ENCODE results near the gene DDRGK1. TPM values are rescaled to one million over a fixed set of nuclear protein-coding genes. Genes with fewer than 3 reads are reported as not detected.

DDRGK1 gene
- polyA plus RNA-seq, 1 donor from 2014 or later = 67.6 TPM

GRCh38 chr20:3175270-3175669 is 29.2 kb downstream of the DDRGK1 start:
- H3K4me3 ChIP-seq (ENCODE audit: low read length) = peak overlapping the region; percentile 84
- H3K36me3 ChIP-seq (ENCODE audit: insufficient read depth, low read length) = no peaks in the 10 kb centered on the region
- no peaks in the 10 kb centered on the region for H3F3A ChIP-seq (ENCODE audit: insufficient read depth, low read length, poor library complexity, severe bottlenecking)
- no peak overlapping the region for H3K4me2 ChIP-seq (ENCODE audit: low read length)
- H3K9ac ChIP-seq (ENCODE audit: low read length) = no peak overlapping the region
- no peaks in the 10 kb centered on the region for H3K9me3 ChIP-seq (ENCODE audit: low read length)
- H3K9me2 ChIP-seq (ENCODE audit: insufficient read depth, low read length) = no peaks in the 10 kb centered on the region
- no peaks in the 10 kb centered on the region for H4K20me1 ChIP-seq (ENCODE audit: insufficient read depth)
- no peak overlapping the region for H3K27ac ChIP-seq (ENCODE audit: low read length)
- H2AFZ ChIP-seq (ENCODE audit: low read depth, low read length) = no peak overlapping the region
- TF ChIP-seq REST (IDR thresholded peaks at IDR 0.05; ENCODE audit: borderline replicate concordance) (no peak), RAD21 (conservative IDR thresholded peaks at IDR 0.05) (no peak), SMC3 (conservative IDR thresholded peaks at IDR 0.05; ENCODE audit: poor library complexity) (no peak), EZH2 (IDR thresholded peaks at IDR 0.05; ENCODE audit: borderline replicate concordance, insufficient read depth, low read length, poor library complexity, severe bottlenecking) (no peak), TAF1 (IDR thresholded peaks at IDR 0.05; ENCODE audit: low read depth) (no peak), EP300 (conservative IDR thresholded peaks at IDR 0.05; ENCODE audit: poor library complexity, severe bottlenecking) (no peak), POLR2AphosphoS5 (IDR thresholded peaks at IDR 0.05) (no peak), MXI1 (conservative IDR thresholded peaks at IDR 0.05; ENCODE audit: poor library complexity, severe bottlenecking) (no peak)
- TF ChIP-seq, protein P1, sequence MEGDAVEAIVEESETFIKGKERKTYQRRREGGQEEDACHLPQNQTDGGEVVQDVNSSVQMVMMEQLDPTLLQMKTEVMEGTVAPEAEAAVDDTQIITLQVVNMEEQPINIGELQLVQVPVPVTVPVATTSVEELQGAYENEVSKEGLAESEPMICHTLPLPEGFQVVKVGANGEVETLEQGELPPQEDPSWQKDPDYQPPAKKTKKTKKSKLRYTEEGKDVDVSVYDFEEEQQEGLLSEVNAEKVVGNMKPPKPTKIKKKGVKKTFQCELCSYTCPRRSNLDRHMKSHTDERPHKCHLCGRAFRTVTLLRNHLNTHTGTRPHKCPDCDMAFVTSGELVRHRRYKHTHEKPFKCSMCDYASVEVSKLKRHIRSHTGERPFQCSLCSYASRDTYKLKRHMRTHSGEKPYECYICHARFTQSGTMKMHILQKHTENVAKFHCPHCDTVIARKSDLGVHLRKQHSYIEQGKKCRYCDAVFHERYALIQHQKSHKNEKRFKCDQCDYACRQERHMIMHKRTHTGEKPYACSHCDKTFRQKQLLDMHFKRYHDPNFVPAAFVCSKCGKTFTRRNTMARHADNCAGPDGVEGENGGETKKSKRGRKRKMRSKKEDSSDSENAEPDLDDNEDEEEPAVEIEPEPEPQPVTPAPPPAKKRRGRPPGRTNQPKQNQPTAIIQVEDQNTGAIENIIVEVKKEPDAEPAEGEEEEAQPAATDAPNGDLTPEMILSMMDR (IDR thresholded peaks at IDR 0.05; ENCODE audit: poor library complexity, severe bottlenecking) = no peak
- peaks cover 5% of the 10 kb centered on the region for H3K79me2 ChIP-seq (replicated peaks; ENCODE audit: insufficient read depth, low read length)
- no peaks in the 10 kb centered on the region for H3K27me3 ChIP-seq (ENCODE audit: insufficient read depth, low read depth, low read length)

DNA sequence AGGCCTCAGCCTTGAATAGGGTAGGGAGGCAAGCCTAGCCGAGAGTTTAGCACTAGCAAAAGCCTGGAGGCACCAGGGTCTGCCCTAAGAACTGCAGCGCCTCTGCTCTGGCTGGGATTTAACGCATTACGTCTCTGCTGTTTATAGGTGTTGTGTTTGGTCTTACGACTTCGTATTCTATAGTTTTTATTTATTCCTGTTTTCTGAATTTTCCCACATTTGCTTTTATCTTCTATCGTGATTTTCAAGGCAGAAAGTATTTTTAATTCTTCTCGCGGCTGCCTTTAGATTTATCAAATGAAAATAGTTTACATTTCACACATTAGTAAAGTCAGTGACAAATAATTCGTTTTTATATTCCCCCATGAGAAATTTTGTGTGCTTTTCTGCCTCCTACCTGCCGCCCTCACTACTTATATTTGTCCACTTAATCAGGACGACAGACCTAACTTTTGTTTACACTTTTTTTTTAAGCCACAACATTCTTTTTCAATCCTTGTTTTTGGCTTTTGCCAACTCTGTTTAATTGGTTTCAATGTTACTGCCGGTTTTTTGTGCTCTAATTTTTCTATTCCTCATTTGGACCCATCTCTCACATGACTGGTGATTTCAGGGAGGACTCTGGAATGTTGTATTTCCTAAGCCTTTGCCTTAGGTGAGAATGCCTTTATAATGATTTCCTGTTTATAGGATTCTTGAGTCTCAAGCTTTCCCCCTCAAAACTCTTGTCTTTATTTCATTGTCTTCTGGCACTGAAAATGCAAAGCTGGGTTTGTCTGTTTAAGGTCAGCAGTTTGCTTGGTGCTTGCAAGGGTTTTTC is 29.8 kb downstream of the DDRGK1 start:
- Histone ChIP-seq H3K9ac (ENCODE audit: low read length) (peak overlapping the region; percentile 94), H2AFZ (ENCODE audit: low read depth, low read length) (no peak overlapping the region), H3K4me3 (ENCODE audit: low read length) (peak overlapping the region; percentile 84), H3K27ac (ENCODE audit: low read length) (peak overlapping the region; percentile 71), H3F3A (ENCODE audit: insufficient read depth, low read length, poor library complexity, severe bottlenecking) (no peaks in the 10 kb centered on the region), H3K27me3 (ENCODE audit: insufficient read depth, low read depth, low read length) (no peaks in the 10 kb centered on the region), H3K79me2 (replicated peaks; ENCODE audit: insufficient read depth, low read length) (peaks cover 5% of the 10 kb centered on the region), H4K20me1 (ENCODE audit: insufficient read depth) (no peaks in the 10 kb centered on the region), H3K9me2 (ENCODE audit: insufficient read depth, low read length) (no peaks in the 10 kb centered on the region), H3K9me3 (ENCODE audit: low read length) (no peaks in the 10 kb centered on the region), H3K36me3 (ENCODE audit: insufficient read depth, low read length) (no peaks in the 10 kb centered on the region), H3K4me2 (ENCODE audit: low read length) (peak overlapping the region; percentile 36)
- no peak for TF ChIP-seq TAF1 (IDR thresholded peaks at IDR 0.05; ENCODE audit: low read depth)
- no peak for TF ChIP-seq EP300 (conservative IDR thresholded peaks at IDR 0.05; ENCODE audit: poor library complexity, severe bottlenecking)
- TF ChIP-seq REST (IDR thresholded peaks at IDR 0.05; ENCODE audit: borderline replicate concordance) = no peak
- no peak for TF ChIP-seq MXI1 (conservative IDR thresholded peaks at IDR 0.05; ENCODE audit: poor library complexity, severe bottlenecking)
- no peak for TF ChIP-seq RAD21 (conservative IDR thresholded peaks at IDR 0.05)
- no peak for TF ChIP-seq EZH2 (IDR thresholded peaks at IDR 0.05; ENCODE audit: borderline replicate concordance, insufficient read depth, low read length, poor library complexity, severe bottlenecking)
- no peak for TF ChIP-seq POLR2AphosphoS5 (IDR thresholded peaks at IDR 0.05)
